Right ventricle myocardium superior (tissue), 1 donor: ENCODE measurements around the gene CD8A. TPM values are rescaled to one million over a fixed set of nuclear protein-coding genes. Genes with fewer than 3 reads are reported as not detected.
A peak's percentile ranks its signal among the peaks of the same experiment; 100 is the strongest.
"Not testable (repeated sequence)": the region's sequence is repeated elsewhere in the genome, so short reads cannot be mapped to it uniquely, and the experiment has no call there.

Experiments used
- ATAC-seq: fragments of 200-7000 bp; cut with Tn5 transposase; one replicate; pipeline ENCODE4 v1.9.1; 2020; ENCODE audit warnings: mild to moderate bottlenecking; ENCODE audit not compliant: poor library complexity
- DNase-seq: peaks from one replicate; pipeline ENCODE4 v3.0.0-alpha.2; 2020
- intact Hi-C: fragments of 100-400 bp; cut with DNase I; formaldehyde crosslinking; loops from one replicate; pipeline ENCODE4 v1.11.2; 2022
- long read RNA-seq: library from polyadenylated mRNA; unstranded; transcript quantifications from one replicate; pipeline ENCODE4 v2.0.0, GENCODE V29; 2021
- total RNA-seq: library from RNA; stranded (reverse); fragmentation: NEBNext Ultra II Directional; extraction: Animal tissue kit (Norgen Biotek cat#: 25700); gene quantifications from one replicate; pipeline ENCODE4 v1.2.1, GENCODE V29; 2021
- donor health status: DM: no; HTN: yes; CAD: no; lungs with severe emphysema.

Gene CD8A
- 0.51 TPM for total RNA-seq
- long read RNA-seq, partial matches to known transcripts: 0 of 1 reads
- long read RNA-seq, other reads (novel, unspliced or antisense): 1 of 1 reads

GRCh38 chr2:86790676-86791572, at the start of gene CD8A:
CD8A (minus strand) TSS chr2:86790913; CDS start chr2:86790825, 88 bp downstream.
- DNase-seq (no peak), ATAC-seq (no peak)
- intact Hi-C loops: no loop called here

DNA sequence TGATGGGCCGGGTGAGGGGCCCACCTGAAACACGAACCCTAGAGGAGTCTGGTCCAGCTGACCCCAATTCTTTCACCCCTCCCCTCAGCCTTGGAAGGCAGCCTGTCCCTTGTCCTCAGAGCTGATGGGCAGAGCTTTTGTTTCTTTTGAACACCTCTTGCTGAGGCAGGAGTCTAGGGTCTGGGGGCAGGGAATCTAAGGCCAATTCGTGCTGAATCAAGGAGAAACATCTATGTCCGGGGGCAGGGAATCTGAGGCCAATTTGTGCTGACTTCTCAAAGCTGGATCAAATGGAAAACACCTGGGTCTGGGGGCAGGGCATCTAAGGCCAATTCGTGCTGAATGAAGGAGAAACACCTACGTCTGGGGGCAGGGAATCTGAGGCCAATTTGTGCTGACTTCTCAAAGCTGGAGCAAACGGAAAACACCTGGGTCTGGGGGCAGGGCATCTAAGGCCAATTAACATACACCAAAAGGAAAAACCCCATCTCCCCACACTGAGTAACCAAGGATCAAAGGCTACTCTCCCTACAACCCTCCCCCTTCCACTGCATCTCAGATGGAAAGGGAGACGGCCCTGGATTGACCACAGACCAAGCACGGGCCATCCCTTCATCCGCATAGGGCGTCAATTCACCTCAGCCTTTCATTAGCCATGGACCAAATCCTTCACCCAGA, 49.3 kb upstream of the CD8A start:
- ATAC-seq, intact Hi-C loops, DNase-seq: not testable (repeated sequence)

DNA sequence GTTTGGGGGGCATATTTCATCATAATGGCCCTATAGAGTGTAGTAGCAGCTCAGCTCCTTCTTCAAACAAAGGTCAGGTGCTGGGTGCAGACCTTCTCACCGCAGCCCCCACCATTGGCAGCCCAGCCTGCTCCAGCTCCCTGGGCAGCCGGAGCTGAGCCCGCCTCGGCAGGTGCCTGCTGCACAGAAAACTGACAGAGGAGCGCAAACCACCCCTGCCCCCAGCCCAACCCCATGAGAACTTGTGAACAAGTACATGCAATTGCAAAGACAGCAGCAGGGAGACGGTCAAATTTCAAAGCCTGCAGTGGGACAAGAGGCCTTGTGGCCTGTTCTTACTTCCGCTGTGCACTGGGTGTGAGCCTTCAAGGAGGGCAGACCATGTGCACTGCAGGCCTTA, 48.7 kb upstream of the CD8A start:
- DNase-seq, intact Hi-C loops, ATAC-seq: not testable (repeated sequence)

GRCh38 chr2:86837714-86838113, 47.0 kb upstream of the CD8A start:
- intact Hi-C loops, ATAC-seq, DNase-seq: not testable (repeated sequence)

DNA sequence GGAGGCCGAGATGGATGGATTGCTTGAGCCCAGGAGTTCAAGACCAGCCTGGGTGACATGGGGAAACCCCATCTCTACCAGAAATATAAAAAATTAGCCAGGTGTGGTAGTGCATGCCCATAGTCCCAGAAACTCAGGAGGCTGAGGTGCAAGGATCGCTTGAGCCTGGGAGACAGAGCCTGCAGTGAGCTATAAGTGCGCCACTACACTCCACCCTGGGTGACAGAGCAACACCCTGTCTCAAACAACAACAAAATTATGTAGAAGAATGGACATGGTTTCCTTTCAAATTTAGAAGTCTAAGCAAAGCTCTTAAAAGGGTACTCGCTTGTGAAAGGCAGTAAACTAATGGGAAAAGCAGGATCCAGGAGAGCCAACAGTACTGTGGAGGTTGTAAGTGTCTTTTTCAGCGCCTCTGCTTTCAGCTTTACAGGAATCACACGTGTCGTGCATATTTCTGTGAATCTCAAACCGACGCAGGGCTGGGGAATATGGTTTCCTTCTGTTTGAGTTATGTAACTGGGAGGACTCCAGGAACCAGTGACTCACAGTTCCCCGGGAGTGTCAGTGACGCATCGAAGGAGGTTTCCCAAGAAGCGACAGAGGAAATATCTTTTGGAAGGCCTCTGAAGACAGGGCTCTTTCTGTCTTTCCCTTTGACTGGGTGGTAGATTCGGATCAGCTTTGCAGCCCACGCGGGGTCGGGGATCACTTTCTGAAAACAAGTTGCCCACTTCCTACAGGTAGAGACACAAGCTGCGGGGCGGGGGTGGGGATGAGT, 46.4 kb upstream of the CD8A start:
- intact Hi-C loops: not testable (repeated sequence)
- DNase-seq: peak; percentile 62
- peak; percentile 95 for ATAC-seq

DNA sequence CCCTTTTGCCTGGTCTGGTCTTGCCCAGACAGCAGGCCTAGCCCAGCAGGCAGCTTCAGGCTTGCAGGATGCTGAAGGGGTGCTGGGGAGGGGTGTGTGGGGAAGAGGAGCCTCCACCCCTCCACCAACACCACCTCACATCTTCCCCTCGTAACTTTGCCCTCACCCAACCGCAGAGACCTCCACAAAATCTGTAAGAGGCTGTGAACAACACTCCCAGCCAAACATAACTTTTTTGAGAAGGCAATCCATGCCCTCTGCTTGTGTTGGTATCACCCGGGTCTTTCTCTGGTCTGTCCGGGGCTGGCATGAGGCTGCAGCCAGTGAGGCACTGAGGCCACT, 44.8 kb upstream of the CD8A start:
- DNase-seq, intact Hi-C loops, ATAC-seq: not testable (repeated sequence)

GRCh38 chr2:86833315-86833714, 42.6 kb upstream of the CD8A start:
- DNase-seq (no peak), ATAC-seq (no peak)
- intact Hi-C loops: no loop called here

DNA sequence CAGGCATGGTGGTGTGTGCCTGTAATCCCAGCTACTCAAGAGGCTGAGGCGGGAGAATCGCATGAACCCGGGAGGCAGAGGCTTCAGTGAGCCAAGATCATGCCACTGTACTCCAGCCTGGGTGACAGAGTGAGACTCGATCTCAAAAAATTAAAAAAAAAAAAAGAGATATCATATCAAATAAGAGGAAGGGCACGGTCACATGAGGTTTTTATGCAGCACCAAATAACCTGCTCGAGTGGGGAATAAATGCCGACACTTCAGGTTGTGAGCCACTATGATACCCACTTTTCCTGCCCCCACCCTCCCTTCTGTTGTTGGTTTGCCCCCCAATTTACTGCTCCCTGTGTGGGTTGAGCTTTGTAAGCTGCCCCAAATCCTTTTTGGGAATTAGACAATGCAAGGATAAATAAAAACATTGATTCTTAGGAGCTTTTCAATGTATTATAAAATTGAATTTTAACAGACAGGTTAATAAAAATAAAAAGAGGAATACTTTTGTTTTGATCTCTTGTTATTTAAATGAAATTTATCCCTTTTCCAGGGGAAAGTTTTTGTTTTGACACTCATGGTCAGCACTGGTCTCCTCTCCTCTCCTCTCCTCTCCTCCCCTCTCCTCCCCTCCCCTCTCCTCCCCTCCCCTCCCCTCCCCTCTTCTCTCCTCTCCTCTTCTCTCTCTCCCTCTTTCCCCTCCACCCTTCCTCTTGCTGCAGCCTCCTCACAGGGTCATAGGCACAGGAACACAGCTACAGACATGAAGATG, 41.8 kb upstream of the CD8A start:
- no peak for DNase-seq
- no peak for ATAC-seq
- intact Hi-C loops: no loop called here

- intact Hi-C loops: no loop called here
- ATAC-seq: no peak
- DNase-seq: no peak
Observed at GRCh38 chr2:86831537-86831936, 40.8 kb upstream of the CD8A start.

- ATAC-seq (no peak), DNase-seq (no peak)
- intact Hi-C loops: no loop called here
Observed at GRCh38 chr2:86826951-86827350, 36.2 kb upstream of the CD8A start.

GRCh38 chr2:86825693-86826381, 35.1 kb upstream of the CD8A start:
- DNase-seq (no peak), ATAC-seq (no peak)
- intact Hi-C loops: no loop called here

- intact Hi-C loops: no loop called here
- ATAC-seq: no peak
- DNase-seq: no peak
Observed at GRCh38 chr2:86825036-86825692, 34.5 kb upstream of the CD8A start.

GRCh38 chr2:86822668-86823345, 32.1 kb upstream of the CD8A start:
- intact Hi-C loops: no loop called here
- ATAC-seq (no peak), DNase-seq (no peak)

GRCh38 chr2:86821842-86822241, 31.1 kb upstream of the CD8A start:
- ATAC-seq (no peak), DNase-seq (no peak)
- intact Hi-C loops: no loop called here

DNA sequence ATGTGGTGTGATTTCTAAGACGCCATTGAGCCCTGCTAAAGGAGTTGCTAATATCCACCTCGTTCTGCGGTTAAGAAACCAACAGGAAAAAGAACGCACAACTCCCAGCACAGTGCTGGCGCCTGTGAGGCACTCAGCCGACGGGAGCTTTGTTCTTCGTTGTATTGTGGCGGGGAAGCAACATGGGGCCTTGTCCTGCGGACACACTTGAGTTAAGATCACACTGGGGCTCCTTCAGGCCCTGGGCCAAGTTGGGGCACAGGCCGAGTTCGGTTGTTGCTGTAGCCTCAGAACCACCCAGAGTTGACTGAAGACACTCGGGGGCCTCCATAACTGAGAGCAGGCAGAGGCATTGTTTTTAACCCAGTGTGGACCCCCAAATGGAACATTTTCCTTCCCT, 30.6 kb upstream of the CD8A start:
- no peak for ATAC-seq
- DNase-seq: no peak

DNA sequence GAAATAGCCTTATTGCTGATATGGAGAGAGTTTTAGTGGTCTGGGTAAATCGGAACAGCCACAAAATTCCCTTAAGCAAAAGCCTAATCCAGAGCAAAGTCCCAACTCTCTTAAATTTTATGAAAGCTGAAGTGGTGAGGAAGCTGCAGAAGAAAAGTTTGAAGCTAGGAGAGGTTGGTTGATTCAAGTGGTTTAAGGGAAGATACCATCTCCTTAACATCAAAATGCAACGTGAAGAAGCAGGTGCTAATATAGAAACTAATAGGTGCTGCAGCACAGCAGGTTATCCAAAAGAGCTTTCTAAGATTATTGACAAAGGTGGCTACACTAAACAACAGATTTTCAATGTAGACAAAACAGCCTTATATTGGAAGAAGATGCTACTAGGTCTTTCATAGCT, 28.2 kb upstream of the CD8A start:
- DNase-seq (no peak), ATAC-seq (no peak)
- intact Hi-C loops: no loop called here

More for the DNA sequence above, 30.6 kb upstream of the CD8A start:
- intact Hi-C loops: no loop called here
